H7 (cell line): ENCODE results near the gene LRFN5. TPM values are rescaled to one million over a fixed set of nuclear protein-coding genes. Genes with fewer than 3 reads are reported as not detected.
"Not testable (repeated sequence)": the region's sequence is repeated elsewhere in the genome, so short reads cannot be mapped to it uniquely, and the experiment has no call there.

ENCODE experiments used
- DNase-seq: peaks from one replicate; pipeline ENCODE4 v3.0.0; 2012
- H3K27me3 ChIP-seq: 2 replicates; pipeline ENCODE4 v1.6.0; 2011; ENCODE audit warnings: mild to moderate bottlenecking, low read length; ENCODE audit not compliant: control insufficient read depth, insufficient read depth
- H3K36me3 ChIP-seq: replicated peaks from 2 replicates; pipeline ENCODE4 v1.5.1; 2011; ENCODE audit warnings: low read length; ENCODE audit not compliant: control insufficient read depth, insufficient read depth
- H3K4me3 ChIP-seq: 2 replicates; pipeline ENCODE4 v1.5.1; 2011; ENCODE audit warnings: low read depth, mild to moderate bottlenecking, control low read depth, low read length, moderate library complexity; ENCODE audit not compliant: insufficient read depth
- total RNA-seq: library from RNA; depleted of rRNA; stranded (reverse); fragments of >200 nt; shearing (Covaris generic); gene quantifications from 2 replicates; pipeline ENCODE4 v1.2.3, GENCODE V29; 2014

The LRFN5 gene
- total RNA-seq, 1 experiment from 2014 or later = 7.5 TPM

- no peak for DNase-seq
- no peak overlapping the region for H3K4me3 ChIP-seq
- no peaks in the 10 kb centered on the region for H3K27me3 ChIP-seq
- H3K36me3 ChIP-seq = no peaks in the 10 kb centered on the region
These were observed 261.7 kb downstream of the LRFN5 start for GRCh38 chr14:41868396-41868795.

GRCh38 chr14:41872931-41873685 lies 266.4 kb downstream of the LRFN5 start:
- no peaks in the 10 kb centered on the region for H3K36me3 ChIP-seq
- H3K27me3 ChIP-seq = no peaks in the 10 kb centered on the region
- no peak for DNase-seq
- H3K4me3 ChIP-seq = no peak overlapping the region

- Histone ChIP-seq H3K36me3 (no peaks in the 10 kb centered on the region), H3K4me3 (no peak overlapping the region), H3K27me3 (no peaks in the 10 kb centered on the region)
- DNase-seq = no peak
These were observed 267.1 kb downstream of the LRFN5 start for GRCh38 chr14:41873686-41874317.

GRCh38 chr14:41875116-41875515 lies 268.4 kb downstream of the LRFN5 start:
- H3K36me3 ChIP-seq = no peaks in the 10 kb centered on the region
- no peak overlapping the region for H3K4me3 ChIP-seq
- no peak for DNase-seq
- H3K27me3 ChIP-seq = no peaks in the 10 kb centered on the region

GRCh38 chr14:41878321-41878720 lies 271.6 kb downstream of the LRFN5 start:
- Histone ChIP-seq H3K27me3 (no peaks in the 10 kb centered on the region), H3K4me3 (no peak overlapping the region), H3K36me3 (no peaks in the 10 kb centered on the region)
- no peak for DNase-seq

- DNase-seq = no peak
- no peaks in the 10 kb centered on the region for H3K27me3 ChIP-seq
- no peaks in the 10 kb centered on the region for H3K36me3 ChIP-seq
- no peak overlapping the region for H3K4me3 ChIP-seq
These were observed 284.9 kb downstream of the LRFN5 start for GRCh38 chr14:41891624-41892023.

GRCh38 chr14:41899416-41899815 lies 292.7 kb downstream of the LRFN5 start:
- H3K36me3 ChIP-seq = no peaks in the 10 kb centered on the region
- no peak for DNase-seq
- no peaks in the 10 kb centered on the region for H3K27me3 ChIP-seq
- H3K4me3 ChIP-seq = no peak overlapping the region

GRCh38 chr14:41900644-41901043 lies 294.0 kb downstream of the LRFN5 start:
- DNase-seq = no peak
- Histone ChIP-seq H3K27me3 (no peaks in the 10 kb centered on the region), H3K36me3 (no peaks in the 10 kb centered on the region), H3K4me3 (no peak overlapping the region)

- no peaks in the 10 kb centered on the region for H3K27me3 ChIP-seq
- H3K4me3 ChIP-seq = no peak overlapping the region
- DNase-seq = no peak
- no peaks in the 10 kb centered on the region for H3K36me3 ChIP-seq
These were observed 294.4 kb downstream of the LRFN5 start for GRCh38 chr14:41901089-41901488.

- DNase-seq = no peak
- H3K27me3 ChIP-seq = no peaks in the 10 kb centered on the region
- no peak overlapping the region for H3K4me3 ChIP-seq
- H3K36me3 ChIP-seq = no peaks in the 10 kb centered on the region
These were observed 298.8 kb downstream of the LRFN5 start for GRCh38 chr14:41905394-41905964.

- H3K4me3 ChIP-seq = peak overlapping the region; percentile 35
- DNase-seq, H3K36me3 ChIP-seq, H3K27me3 ChIP-seq: not testable (repeated sequence)
These were observed 304.5 kb downstream of the LRFN5 start for GRCh38 chr14:41911155-41911554.

- DNase-seq = no peak
- no peak overlapping the region for H3K4me3 ChIP-seq
- no peaks in the 10 kb centered on the region for H3K27me3 ChIP-seq
- no peaks in the 10 kb centered on the region for H3K36me3 ChIP-seq
These were observed 306.7 kb downstream of the LRFN5 start for GRCh38 chr14:41913398-41913797.

- no peak for DNase-seq
- Histone ChIP-seq H3K27me3 (no peaks in the 10 kb centered on the region), H3K4me3 (no peak overlapping the region), H3K36me3 (no peaks in the 10 kb centered on the region)
These were observed 309.1 kb downstream of the LRFN5 start for GRCh38 chr14:41915732-41916131.

- DNase-seq = no peak
- Histone ChIP-seq H3K27me3 (no peaks in the 10 kb centered on the region), H3K4me3 (no peak overlapping the region), H3K36me3 (no peaks in the 10 kb centered on the region)
These were observed 309.6 kb downstream of the LRFN5 start for GRCh38 chr14:41916313-41916712.

GRCh38 chr14:41925409-41925808 lies 318.7 kb downstream of the LRFN5 start:
- Histone ChIP-seq H3K27me3 (no peaks in the 10 kb centered on the region), H3K4me3 (no peak overlapping the region), H3K36me3 (no peaks in the 10 kb centered on the region)
- no peak for DNase-seq
